DMS53 treated with DMSO at 0.1 percent for 48 hours (cell line): ENCODE measurements around the gene MAP3K2.

Source experiments
- DNase-seq: peaks from one replicate; lab custom pipeline; 2025; ENCODE audit not compliant: unreplicated experiment; lab: John Stamatoyannopoulos, UW

The MAP3K2 gene, protein sequence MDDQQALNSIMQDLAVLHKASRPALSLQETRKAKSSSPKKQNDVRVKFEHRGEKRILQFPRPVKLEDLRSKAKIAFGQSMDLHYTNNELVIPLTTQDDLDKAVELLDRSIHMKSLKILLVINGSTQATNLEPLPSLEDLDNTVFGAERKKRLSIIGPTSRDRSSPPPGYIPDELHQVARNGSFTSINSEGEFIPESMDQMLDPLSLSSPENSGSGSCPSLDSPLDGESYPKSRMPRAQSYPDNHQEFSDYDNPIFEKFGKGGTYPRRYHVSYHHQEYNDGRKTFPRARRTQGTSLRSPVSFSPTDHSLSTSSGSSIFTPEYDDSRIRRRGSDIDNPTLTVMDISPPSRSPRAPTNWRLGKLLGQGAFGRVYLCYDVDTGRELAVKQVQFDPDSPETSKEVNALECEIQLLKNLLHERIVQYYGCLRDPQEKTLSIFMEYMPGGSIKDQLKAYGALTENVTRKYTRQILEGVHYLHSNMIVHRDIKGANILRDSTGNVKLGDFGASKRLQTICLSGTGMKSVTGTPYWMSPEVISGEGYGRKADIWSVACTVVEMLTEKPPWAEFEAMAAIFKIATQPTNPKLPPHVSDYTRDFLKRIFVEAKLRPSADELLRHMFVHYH

DNA sequence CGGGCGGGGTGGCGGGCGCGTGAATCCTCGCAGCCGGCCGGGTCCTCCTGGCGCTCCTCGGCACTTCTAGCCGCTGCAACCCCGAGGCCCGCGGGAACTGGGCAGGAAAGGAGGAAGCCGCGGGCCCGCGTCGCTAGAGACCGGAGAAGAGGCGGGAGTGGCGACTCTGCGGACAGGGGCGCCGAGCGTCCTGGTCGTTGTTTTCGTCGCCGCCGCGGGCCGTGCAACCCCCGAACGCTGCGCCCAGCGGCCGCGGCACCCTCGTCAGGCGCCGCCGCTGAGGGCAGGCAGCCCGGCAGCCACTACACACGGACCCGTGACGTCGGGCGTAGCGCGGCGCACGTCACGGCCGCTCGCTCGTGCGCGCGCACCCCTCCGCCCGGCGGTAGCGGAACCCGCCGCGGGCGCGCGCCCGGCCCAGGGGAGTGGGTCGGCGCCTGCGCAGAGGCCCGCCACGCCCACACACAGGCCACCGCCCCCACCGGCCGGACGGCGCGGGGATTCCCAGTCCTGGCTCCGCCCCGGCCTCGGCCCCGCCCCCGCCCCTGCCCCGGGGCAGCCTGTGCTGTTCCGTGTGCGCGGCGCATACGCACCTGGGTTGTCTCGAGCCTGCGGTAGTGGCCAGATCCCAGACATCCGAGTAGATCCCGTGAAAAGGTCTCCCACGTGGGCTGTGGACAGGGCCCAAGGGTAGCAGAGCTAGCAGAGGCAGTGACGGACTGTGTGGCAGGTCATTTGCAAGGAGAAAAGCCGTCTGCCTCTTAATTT is at the start of gene MAP3K2:
Gene MAP3K2 (minus strand): TSS at position 321 of the 768 bp plus-strand sequence. CDS start 44,846 bp downstream, outside the sequence.
- peak; percentile 84 for DNase-seq

DNA sequence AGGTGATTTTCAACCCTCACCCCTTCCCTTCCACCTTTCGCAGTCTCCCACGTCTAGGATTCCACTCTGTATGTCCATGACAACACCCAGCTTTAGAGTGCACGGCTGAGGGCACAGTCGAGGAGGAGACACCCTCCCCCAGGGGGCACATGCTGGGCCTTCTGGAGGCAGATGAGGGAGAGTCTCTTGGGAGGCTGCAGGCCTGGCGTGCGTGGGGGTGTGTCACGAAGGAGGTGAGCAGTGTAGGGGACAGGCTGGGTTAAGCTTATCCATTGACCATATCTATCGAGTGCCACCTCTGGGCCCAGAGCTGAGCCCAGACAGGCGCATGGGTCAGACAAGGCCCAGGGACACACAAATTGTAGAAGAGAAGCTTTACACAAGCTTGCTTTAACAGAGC is 49.3 kb upstream of the MAP3K2 start:
- DNase-seq, result no peak

DNA sequence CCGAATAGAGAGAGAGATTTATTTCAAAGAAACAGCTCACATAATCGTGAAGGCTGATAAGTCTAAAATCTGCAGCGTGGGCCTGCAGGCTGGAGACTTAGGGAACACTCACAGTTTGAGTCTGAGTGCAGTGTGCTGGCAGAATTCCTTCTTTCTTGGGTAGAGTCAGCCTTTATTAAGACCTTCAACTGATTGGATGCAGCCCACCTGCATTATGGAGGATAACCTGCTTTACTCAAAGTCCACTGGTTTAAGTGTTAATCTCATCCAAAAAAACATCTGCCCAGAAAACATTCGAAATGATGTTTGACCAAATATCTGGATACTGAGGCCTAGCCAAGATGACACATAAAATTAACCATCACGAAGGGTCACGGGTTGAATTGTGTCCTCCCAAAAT is 46.7 kb upstream of the MAP3K2 start:
- no peak for DNase-seq

DNA sequence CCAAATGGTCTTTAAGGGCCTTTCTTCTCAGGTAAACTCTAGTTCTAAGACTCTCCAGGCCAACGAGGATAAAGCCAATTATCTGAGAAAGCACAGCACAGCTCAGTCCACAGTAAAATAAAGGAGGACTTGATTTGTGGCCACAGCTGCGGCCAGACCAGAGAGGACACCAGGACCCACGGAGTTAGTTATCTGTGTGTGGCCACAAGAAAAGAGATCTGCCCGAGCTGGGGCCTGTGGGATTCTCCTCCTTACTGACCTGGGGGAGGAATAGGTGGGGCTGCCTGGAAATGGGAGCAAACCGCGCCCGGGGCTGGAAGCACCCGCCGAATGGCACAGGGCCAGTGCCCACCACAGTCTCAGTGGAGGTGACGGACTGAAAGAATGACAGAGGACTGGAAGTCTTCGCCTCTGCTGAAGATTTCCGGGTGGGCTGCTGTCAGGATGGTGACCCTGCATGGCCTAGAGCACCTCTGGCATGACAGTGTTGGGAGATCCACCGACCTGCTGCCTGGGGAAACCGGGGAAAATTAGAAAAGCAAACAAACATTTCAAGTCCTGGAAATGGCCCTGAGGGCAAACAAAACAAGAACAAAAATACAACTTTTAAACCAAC is 43.7 kb upstream of the MAP3K2 start:
- no peak for DNase-seq

DNA sequence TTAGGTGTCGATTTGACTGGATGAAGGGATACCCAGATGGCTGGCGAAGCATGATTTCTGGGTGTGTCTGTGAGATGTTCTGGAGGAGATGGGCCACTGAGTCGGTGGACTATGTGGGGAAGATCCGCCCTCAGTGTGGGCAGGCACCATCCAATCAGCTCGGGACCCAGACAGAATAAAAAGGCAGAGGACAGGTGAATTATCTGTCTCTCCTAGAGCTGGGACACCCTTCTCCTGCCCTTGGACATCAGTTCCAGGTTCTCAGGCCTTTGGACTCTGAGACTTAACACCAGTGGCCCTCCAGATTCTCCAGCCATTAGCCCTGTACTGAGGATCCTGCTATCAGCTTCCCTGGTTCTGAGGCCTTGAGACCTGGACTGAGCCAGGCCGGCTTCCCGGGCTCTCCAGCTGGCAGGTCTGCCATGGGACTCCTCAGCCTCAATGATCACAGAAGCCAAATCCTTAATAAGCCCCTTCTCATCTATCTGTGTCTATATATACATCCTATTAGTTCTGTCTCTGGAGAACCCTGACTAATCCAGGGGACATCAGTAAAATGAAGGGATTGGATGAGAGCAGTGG is 42.2 kb upstream of the MAP3K2 start:
- DNase-seq, result no peak

DNA sequence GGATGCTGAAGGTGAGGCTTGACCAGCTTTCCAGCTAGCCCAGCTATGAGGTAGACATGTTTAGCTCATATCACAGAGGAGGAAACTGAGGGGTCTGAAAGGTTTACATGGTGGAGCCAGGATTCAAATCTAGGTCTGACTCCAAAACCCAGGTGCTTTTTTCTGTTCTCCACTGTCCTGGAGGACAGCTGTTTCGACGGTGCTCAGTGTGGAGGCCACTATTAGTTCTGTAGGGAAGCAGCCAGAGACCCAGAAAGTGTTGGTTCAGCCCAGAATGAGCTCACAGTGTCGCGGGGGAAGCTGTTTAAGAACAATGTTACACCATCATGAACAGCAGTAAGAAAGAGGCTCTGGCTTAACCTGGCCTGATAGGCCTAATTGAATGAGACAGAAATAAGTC is 41.5 kb upstream of the MAP3K2 start:
- DNase-seq, result no peak

DNA sequence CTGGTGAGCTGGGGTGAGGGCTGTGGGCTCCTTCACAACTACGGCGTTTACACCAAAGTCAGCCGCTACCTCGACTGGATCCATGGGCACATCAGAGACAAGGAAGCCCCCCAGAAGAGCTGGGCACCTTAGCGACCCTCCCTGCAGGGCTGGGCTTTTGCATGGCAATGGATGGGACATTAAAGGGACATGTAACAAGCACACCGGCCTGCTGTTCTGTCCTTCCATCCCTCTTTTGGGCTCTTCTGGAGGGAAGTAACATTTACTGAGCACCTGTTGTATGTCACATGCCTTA is 41.0 kb upstream of the MAP3K2 start:
- no peak for DNase-seq

DNA sequence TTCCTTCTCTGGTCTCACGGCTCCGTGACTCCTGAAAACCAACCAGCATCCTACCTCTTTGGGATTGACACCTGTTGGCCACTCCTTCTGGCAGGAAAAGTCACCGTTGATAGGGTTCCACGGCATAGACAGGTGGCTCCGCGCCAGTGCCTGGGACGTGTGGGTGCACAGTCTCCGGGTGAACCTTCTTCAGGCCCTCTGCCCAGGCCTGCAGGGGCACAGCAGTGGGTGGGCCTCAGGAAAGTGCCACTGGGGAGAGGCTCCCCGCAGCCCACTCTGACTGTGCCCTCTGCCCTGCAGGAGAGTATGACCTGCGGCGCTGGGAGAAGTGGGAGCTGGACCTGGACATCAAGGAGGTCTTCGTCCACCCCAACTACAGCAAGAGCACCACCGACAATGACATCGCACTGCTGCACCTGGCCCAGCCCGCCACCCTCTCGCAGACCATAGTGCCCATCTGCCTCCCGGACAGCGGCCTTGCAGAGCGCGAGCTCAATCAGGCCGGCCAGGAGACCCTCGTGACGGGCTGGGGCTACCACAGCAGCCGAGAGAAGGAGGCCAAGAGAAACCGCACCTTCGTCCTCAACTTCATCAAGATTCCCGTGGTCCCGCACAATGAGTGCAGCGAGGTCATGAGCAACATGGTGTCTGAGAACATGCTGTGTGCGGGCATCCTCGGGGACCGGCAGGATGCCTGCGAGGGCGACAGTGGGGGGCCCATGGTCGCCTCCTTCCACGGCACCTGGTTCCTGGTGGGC is 40.5 kb upstream of the MAP3K2 start:
- no peak for DNase-seq

DNA sequence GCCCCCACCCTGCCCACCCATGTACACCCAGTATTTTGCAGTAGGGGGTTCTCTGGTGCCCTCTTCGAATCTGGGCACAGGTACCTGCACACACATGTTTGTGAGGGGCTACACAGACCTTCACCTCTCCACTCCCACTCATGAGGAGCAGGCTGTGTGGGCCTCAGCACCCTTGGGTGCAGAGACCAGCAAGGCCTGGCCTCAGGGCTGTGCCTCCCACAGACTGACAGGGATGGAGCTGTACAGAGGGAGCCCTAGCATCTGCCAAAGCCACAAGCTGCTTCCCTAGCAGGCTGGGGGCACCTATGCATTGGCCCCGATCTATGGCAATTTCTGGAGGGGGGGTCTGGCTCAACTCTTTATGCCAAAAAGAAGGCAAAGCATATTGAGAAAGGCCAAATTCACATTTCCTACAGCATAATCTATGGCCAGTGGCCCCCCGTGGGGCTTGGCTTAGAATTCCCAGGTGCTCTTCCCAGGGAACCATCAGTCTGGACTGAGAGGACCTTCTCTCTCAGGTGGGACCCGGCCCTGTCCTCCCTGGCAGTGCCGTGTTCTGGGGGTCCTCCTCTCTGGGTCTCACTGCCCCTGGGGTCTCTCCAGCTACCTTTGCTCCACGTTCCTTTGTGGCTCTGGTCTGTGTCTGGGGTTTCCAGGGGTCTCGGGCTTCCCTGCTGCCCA is 39.7 kb upstream of the MAP3K2 start:
- no peak for DNase-seq

DNA sequence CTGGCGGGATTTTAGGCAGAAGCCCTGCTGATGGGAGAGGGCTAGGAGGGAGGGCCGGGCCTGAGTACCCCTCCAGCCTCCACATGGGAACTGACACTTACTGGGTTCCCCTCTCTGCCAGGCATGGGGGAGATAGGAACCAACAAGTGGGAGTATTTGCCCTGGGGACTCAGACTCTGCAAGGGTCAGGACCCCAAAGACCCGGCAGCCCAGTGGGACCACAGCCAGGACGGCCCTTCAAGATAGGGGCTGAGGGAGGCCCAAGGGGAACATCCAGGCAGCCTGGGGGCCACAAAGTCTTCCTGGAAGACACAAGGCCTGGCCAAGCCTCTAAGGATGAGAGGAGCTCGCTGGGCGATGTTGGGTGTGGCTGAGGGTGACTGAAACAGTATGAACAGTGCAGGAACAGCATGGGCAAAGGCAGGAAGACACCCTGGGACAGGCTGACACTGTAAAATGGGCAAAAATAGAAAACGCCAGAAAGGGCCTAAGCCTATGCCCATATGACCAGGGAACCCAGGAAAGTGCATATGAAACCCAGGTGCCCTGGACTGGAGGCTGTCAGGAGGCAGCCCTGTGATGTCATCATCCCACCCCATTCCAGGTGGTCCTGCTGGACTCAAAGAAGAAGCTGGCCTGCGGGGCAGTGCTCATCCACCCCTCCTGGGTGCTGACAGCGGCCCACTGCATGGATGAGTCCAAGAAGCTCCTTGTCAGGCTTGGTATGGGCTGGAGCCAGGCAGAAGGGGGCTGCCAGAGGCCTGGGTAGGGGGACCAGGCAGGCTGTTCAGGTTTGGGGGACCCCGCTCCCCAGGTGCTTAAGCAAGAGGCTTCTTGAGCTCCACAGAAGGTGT is 39.0 kb upstream of the MAP3K2 start:
- no peak for DNase-seq

DNA sequence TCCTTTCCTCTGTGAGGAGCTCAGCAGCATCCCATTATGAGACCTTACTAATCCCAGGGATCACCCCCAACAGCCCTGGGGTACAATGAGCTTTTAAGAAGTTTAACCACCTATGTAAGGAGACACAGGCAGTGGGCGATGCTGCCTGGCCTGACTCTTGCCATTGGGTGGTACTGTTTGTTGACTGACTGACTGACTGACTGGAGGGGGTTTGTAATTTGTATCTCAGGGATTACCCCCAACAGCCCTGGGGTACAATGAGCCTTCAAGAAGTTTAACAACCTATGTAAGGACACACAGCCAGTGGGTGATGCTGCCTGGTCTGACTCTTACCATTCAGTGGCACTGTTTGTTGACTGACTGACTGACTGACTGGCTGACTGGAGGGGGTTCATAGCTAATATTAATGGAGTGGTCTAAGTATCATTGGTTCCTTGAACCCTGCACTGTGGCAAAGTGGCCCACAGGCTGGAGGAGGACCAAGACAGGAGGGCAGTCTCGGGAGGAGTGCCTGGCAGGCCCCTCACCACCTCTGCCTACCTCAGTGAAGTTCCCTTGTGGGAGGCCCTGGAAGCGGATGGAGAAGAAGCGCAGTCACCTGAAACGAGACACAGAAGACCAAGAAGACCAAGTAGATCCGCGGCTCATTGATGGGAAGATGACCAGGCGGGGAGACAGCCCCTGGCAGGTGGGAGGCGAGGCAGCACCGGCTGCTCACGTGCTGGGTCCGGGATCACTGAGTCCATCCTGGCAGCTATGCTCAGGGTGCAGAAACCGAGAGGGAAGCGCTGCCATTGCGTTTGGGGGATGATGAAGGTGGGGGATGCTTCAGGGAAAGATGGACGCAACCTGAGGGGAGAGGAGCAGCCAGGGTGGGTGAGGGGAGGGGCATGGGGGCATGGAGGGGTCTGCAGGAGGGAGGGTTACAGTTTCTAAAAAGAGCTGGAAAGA is 38.0 kb upstream of the MAP3K2 start:
- DNase-seq, result no peak

DNA sequence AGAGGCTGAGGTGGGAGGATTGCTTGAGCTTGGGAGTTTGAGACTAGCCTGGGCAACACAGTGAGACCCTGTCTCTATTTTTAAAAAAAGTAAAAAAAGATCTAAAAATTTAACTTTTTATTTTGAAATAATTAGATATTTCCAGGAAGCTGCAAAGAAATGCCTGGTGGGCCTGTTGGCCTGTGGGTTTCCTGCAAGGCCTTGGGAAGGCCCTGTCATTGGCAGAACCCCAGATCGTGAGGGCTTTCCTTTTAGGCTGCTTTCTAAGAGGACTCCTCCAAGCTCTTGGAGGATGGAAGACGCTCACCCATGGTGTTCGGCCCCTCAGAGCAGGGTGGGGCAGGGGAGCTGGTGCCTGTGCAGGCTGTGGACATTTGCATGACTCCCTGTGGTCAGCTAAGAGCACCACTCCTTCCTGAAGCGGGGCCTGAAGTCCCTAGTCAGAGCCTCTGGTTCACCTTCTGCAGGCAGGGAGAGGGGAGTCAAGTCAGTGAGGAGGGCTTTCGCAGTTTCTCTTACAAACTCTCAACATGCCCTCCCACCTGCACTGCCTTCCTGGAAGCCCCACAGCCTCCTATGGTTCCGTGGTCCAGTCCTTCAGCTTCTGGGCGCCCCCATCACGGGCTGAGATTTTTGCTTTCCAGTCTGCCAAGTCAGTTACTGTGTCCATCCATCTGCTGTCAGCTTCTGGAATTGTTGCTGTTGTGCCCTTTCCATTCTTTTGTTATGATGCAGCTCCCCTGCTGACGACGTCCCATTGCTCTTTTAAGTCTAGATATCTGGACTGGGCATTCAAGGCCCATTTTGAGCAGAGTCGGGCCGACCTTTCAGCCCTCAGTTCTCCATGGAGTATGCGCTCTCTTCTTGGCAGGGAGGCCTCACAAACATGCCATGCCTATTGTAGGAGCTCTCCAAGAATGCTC is 37.1 kb upstream of the MAP3K2 start:
- no peak for DNase-seq

DNA sequence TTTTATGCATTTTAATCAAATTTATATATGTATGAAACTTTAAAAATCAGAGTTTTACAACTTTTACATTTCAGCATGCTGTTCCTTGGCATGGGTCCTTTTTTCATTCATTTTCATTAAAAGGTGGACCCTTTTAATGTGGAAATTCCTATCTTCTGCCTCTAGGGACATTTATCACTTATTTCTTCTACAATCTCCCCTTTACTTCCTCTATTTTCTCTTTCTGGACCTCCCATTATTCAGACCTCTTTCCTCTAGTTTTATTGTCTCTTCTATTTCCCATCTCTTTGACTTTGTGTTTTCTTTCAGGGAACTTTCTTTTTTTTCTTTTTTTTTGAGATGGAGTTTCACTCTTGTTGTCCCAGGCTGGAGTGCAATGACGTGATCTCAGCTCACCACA is 36.1 kb upstream of the MAP3K2 start:
- DNase-seq, result no peak

DNA sequence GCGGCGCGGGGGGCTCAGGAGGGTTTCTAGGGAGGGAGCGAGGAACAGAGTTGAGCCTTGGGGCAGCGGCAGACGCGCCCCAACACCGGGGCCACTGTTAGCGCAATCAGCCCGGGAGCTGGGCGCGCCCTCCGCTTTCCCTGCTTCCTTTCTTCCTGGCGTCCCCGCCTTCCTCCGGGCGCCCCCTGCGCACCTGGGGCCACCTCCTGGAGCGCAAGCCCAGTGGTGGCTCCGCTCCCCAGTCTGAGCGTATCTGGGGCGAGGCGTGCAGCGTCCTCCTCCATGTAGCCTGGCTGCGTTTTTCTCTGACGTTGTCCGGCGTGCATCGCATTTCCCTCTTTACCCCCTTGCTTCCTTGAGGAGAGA is 35.7 kb upstream of the MAP3K2 start:
- peak; percentile 27 for DNase-seq

DNA sequence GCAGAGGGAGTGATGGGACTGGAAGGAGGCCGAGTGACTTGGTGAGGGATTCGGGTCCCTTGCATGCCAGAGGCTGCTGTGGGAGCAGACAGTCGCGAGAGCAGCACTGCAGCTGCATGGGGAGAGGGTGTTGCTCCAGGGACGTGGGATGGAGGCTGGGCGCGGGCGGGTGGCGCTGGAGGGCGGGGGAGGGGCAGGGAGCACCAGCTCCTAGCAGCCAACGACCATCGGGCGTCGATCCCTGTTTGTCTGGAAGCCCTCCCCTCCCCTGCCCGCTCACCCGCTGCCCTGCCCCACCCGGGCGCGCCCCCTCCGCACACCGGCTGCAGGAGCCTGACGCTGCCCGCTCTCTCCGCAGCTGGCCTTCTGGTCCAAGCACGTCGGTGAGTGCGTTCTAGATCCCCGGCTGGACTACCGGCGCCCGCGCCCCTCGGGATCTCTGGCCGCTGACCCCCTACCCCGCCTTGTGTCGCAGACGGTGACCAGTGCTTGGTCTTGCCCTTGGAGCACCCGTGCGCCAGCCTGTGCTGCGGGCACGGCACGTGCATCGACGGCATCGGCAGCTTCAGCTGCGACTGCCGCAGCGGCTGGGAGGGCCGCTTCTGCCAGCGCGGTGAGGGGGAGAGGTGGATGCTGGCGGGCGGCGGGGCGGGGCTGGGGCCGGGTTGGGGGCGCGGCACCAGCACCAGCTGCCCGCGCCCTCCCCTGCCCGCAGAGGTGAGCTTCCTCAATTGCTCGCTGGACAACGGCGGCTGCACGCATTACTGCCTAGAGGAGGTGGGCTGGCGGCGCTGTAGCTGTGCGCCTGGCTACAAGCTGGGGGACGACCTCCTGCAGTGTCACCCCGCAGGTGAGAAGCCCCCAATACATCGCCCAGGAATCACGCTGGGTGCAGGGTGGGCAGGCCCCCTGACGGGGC is 35.0 kb upstream of the MAP3K2 start:
- peak; percentile 49 for DNase-seq
